ENCODE data around the gene ABHD16A. TPM values are rescaled to one million over a fixed set of nuclear protein-coding genes. Genes with fewer than 3 reads are reported as not detected.

ABHD16A gene
- total RNA-seq, 2 donors from 2014 or later: 49.3 to 52.8 TPM

GRCh38 chr6:31744422-31744821 lies 41.3 kb upstream of the ABHD16A start:
- TF ChIP-seq CTCF (IDR thresholded peaks at IDR 0.05): no peak
- DNase-seq (ENCODE audit: low spot score) (no peak), ATAC-seq (ENCODE audit: insufficient number of reproducible peaks, low FRiP score, low read depth) (no peak)
- Histone ChIP-seq H3K36me3 (no peaks in the 10 kb centered on the region), H3K27me3 (replicated peaks; ENCODE audit: insufficient read depth) (no peaks in the 10 kb centered on the region), H3K9me3 (no peaks in the 10 kb centered on the region), H3K4me3 (no peak overlapping the region), H3K27ac (no peak overlapping the region), H3K4me1 (ENCODE audit: control insufficient read depth in 1 of 2, low read depth in 2 of 2) (peaks cover 1 to 9% of the 10 kb centered on the region in 2 donors)

- no peak overlapping the region for H3K27ac ChIP-seq
- no peak for DNase-seq (ENCODE audit: low spot score)
These were observed 39.8 kb upstream of the ABHD16A start for GRCh38 chr6:31742894-31743293.

GRCh38 chr6:31741815-31742214 lies 38.7 kb upstream of the ABHD16A start:
- H3K27me3 ChIP-seq (replicated peaks; ENCODE audit: insufficient read depth): no peaks in the 10 kb centered on the region
- DNase-seq (ENCODE audit: low spot score) (no peak), ATAC-seq (ENCODE audit: insufficient number of reproducible peaks, low FRiP score, low read depth) (no peak)
- H3K9me3 ChIP-seq: no peaks in the 10 kb centered on the region
- peaks cover 9 to 24% of the 10 kb centered on the region in 2 donors for H3K4me1 ChIP-seq (ENCODE audit: control insufficient read depth in 1 of 2, low read depth in 2 of 2)
- TF ChIP-seq CTCF (IDR thresholded peaks at IDR 0.05): no peak
- H3K27ac ChIP-seq: no peak overlapping the region
- no peak overlapping the region for H3K4me3 ChIP-seq
- H3K36me3 ChIP-seq: no peaks in the 10 kb centered on the region

More at GRCh38 chr6:31742894-31743293, 39.8 kb upstream of the ABHD16A start:
- H3K36me3 ChIP-seq: no peaks in the 10 kb centered on the region
- H3K27me3 ChIP-seq (replicated peaks; ENCODE audit: insufficient read depth): no peaks in the 10 kb centered on the region
- H3K4me1 ChIP-seq (ENCODE audit: control insufficient read depth in 1 of 2, low read depth in 2 of 2): peaks cover 7 to 20% of the 10 kb centered on the region in 2 donors
- no peak for TF ChIP-seq CTCF (IDR thresholded peaks at IDR 0.05)
- no peak overlapping the region for H3K4me3 ChIP-seq
- H3K9me3 ChIP-seq: no peaks in the 10 kb centered on the region
- no peak for ATAC-seq (ENCODE audit: insufficient number of reproducible peaks, low FRiP score, low read depth)

GRCh38 chr6:31740397-31741223 lies 37.5 kb upstream of the ABHD16A start:
- DNase-seq (ENCODE audit: low spot score) (no peak), ATAC-seq (ENCODE audit: insufficient number of reproducible peaks, low FRiP score, low read depth) (no peak)
- Histone ChIP-seq H3K27me3 (replicated peaks; ENCODE audit: insufficient read depth) (no peaks in the 10 kb centered on the region), H3K27ac (no peak overlapping the region), H3K4me1 (ENCODE audit: control insufficient read depth in 1 of 2, low read depth in 2 of 2) (peaks cover 12 to 28% of the 10 kb centered on the region in 2 donors), H3K9me3 (no peaks in the 10 kb centered on the region), H3K36me3 (no peaks in the 10 kb centered on the region), H3K4me3 (peak overlapping the region; percentile 94)
- TF ChIP-seq CTCF (IDR thresholded peaks at IDR 0.05): no peak

GRCh38 chr6:31739639-31740396 lies 36.7 kb upstream of the ABHD16A start, which contains the start of gene MSH5:
MSH5 (plus strand) TSS chr6:31740005; CDS start chr6:31740467, 462 bp downstream.
- Histone ChIP-seq H3K36me3 (no peaks in the 10 kb centered on the region), H3K27me3 (replicated peaks; ENCODE audit: insufficient read depth) (no peaks in the 10 kb centered on the region), H3K4me1 (ENCODE audit: control insufficient read depth in 1 of 2, low read depth in 2 of 2) (peaks cover 12 to 28% of the 10 kb centered on the region in 2 donors), H3K27ac (no peak within 1 kb of the TSS), H3K9me3 (no peaks in the 10 kb centered on the region), H3K4me3 (peak within 1 kb of the TSS; percentile 94)
- DNase-seq (ENCODE audit: low spot score): peak; percentile 95
- no peak for TF ChIP-seq CTCF (IDR thresholded peaks at IDR 0.05)
- peak; percentile 91 for ATAC-seq (ENCODE audit: insufficient number of reproducible peaks, low FRiP score, low read depth)

Data from thoracic aorta (tissue), 2 donors.